ENCODE data around the gene DMRTB1.

DMRTB1 gene

GRCh38 chr1:53511323-53511932 is 52.2 kb downstream of the DMRTB1 start:
- Mint-ChIP-seq H3K36me3 (ENCODE audit: low read depth) (no peaks in the 10 kb centered on the region), H3K27me3 (ENCODE audit: low read depth) (no peaks in the 10 kb centered on the region), H3K27ac (no peak overlapping the region), H3K9me3 (no peaks in the 10 kb centered on the region), H3K4me1 (ENCODE audit: low read depth) (no peaks in the 10 kb centered on the region), H3K4me3 (no peak overlapping the region)

GRCh38 chr1:53511933-53512806 is 53.0 kb downstream of the DMRTB1 start:
- H3K27ac Mint-ChIP-seq: no peak overlapping the region
- H3K9me3 Mint-ChIP-seq: no peaks in the 10 kb centered on the region
- no peak overlapping the region for H3K4me3 Mint-ChIP-seq
- no peaks in the 10 kb centered on the region for H3K27me3 Mint-ChIP-seq (ENCODE audit: low read depth)
- H3K4me1 Mint-ChIP-seq (ENCODE audit: low read depth): no peaks in the 10 kb centered on the region
- no peaks in the 10 kb centered on the region for H3K36me3 Mint-ChIP-seq (ENCODE audit: low read depth)

GRCh38 chr1:53512807-53513755 is 53.9 kb downstream of the DMRTB1 start:
- no peaks in the 10 kb centered on the region for H3K36me3 Mint-ChIP-seq (ENCODE audit: low read depth)
- no peaks in the 10 kb centered on the region for H3K4me1 Mint-ChIP-seq (ENCODE audit: low read depth)
- H3K9me3 Mint-ChIP-seq: no peaks in the 10 kb centered on the region
- H3K4me3 Mint-ChIP-seq: no peak overlapping the region
- H3K27me3 Mint-ChIP-seq (ENCODE audit: low read depth): no peaks in the 10 kb centered on the region
- H3K27ac Mint-ChIP-seq: no peak overlapping the region

- Mint-ChIP-seq H3K36me3 (ENCODE audit: low read depth) (no peaks in the 10 kb centered on the region), H3K4me1 (ENCODE audit: low read depth) (no peaks in the 10 kb centered on the region), H3K27me3 (ENCODE audit: low read depth) (no peaks in the 10 kb centered on the region), H3K4me3 (no peak overlapping the region), H3K9me3 (no peaks in the 10 kb centered on the region), H3K27ac (no peak overlapping the region)
Observed at GRCh38 chr1:53513846-53514245, 54.6 kb downstream of the DMRTB1 start.

GRCh38 chr1:53514436-53514835 is 55.2 kb downstream of the DMRTB1 start:
- Mint-ChIP-seq H3K4me1 (ENCODE audit: low read depth) (no peaks in the 10 kb centered on the region), H3K4me3 (no peak overlapping the region), H3K36me3 (ENCODE audit: low read depth) (no peaks in the 10 kb centered on the region), H3K27me3 (ENCODE audit: low read depth) (no peaks in the 10 kb centered on the region), H3K27ac (no peak overlapping the region), H3K9me3 (no peaks in the 10 kb centered on the region)

- Mint-ChIP-seq H3K27ac (no peak overlapping the region), H3K4me3 (no peak overlapping the region), H3K27me3 (ENCODE audit: low read depth) (no peaks in the 10 kb centered on the region), H3K9me3 (no peaks in the 10 kb centered on the region), H3K36me3 (ENCODE audit: low read depth) (no peaks in the 10 kb centered on the region), H3K4me1 (ENCODE audit: low read depth) (no peaks in the 10 kb centered on the region)
Observed at GRCh38 chr1:53516181-53516580, 57.0 kb downstream of the DMRTB1 start.
